ENCODE measurements around the gene CPB2.

CPB2 gene

GRCh38 chr13:46100191-46100815 lies 4.5 kb downstream of the CPB2 start:
- DNase-seq (ENCODE audit: low spot score): no peak

- no peak for DNase-seq (ENCODE audit: low spot score)
Measured at GRCh38 chr13:46097663-46098062, 7.2 kb downstream of the CPB2 start.

DNA sequence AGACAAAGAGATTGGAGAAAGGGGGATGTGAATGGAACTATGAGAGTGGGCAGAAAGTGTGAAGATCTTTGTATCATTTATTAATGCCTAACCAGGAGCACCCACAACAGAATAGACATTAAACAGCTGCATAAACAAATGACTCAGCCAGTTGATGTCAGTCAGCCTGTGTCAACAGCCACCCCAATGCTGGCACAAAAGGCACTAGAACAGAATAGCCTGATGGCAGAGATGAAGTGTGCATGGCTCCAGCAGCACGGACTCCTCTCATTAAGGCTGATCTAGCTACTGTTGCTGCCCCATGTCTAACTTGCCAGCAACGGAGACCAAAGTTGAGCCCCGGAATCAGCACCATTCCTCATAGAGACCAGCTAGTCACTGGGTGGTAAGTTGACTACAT lies 7.8 kb downstream of the CPB2 start:
- no peak for DNase-seq (ENCODE audit: low spot score)

DNA sequence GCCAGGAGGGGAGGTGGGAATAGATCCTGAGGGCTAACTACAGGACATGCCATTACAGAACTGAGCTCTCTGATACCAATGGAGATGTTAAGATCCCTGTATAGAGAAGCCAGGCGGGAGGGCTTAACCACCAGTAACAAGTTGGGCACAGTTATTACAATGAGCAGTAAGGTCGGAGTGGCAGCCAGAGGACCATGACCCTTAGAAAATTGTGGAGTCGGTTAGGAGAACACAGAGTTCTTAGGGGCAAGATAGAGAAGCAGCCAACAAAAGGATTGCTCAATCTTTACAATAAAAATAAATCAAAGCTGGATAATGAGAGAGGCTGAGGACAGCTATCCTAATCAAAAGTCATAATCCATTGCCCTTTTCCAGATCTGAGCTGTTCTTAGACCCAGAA lies 10.4 kb downstream of the CPB2 start:
- no peak for DNase-seq (ENCODE audit: low spot score)

DNA sequence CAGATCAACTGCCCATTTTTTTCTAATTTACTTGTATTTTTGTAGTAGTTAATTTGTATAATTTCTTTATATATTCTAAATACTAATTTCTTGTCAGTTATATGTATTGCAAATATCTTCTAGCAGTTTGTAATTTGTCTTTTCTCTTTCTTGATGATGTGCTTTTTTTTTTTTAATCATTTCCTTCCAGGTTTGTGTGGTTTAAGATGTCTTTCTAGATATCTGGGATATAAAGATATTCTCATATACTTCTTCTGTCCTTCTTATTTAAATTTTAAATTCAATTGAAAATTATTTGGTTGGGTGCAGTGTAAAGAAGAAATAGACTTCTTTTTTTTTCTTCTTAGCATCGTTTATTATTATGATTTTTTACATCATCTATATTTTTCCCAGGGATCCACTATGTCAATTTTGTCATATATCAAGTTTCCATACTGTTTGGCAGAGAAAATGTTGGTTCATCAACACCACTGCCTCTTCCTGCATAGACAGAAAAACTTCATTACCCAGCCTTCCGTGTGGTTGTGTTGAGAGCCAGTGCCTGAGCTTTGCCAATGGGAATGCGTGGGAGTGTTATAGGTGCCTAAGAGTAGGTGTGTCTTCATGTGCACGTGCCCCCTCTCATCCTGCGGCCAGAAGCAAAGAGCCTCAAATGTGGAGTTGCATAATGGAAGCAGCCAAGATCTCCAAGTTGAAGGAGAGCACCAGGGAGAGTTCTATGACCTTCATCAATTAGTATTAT lies 15.8 kb downstream of the CPB2 start:
- no peak for DNase-seq (ENCODE audit: low spot score)

GRCh38 chr13:46087481-46087880 lies 17.4 kb downstream of the CPB2 start:
- DNase-seq (ENCODE audit: low spot score): no peak

- DNase-seq (ENCODE audit: low spot score): no peak
Measured at GRCh38 chr13:46086985-46087384, 17.8 kb downstream of the CPB2 start.

DNA sequence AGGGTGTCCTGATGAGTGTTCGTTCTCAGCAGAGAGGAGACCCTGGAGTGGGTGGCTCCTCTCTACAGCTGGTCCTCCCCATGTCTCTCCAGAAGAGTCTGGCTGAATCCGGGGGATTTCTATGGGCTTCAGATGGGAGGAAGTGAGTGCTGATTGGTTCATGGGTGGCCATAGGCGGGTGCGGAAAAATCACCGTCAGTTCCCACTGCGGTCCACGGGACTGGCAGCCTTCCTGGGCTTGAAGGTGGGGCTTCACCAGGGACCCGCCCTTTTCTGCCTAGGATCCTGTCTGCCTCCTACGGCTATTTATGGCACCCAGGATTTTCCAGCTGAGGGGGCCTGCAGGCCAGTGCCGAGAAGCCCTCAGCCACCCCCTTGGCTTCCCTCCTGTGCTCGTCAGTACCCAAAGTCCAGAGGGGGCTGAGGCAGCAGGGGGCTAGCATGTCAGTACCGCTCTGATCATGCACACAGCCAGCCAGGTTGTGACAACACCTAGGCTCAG lies 18.4 kb downstream of the CPB2 start:
- no peak for DNase-seq (ENCODE audit: low spot score)

DNA sequence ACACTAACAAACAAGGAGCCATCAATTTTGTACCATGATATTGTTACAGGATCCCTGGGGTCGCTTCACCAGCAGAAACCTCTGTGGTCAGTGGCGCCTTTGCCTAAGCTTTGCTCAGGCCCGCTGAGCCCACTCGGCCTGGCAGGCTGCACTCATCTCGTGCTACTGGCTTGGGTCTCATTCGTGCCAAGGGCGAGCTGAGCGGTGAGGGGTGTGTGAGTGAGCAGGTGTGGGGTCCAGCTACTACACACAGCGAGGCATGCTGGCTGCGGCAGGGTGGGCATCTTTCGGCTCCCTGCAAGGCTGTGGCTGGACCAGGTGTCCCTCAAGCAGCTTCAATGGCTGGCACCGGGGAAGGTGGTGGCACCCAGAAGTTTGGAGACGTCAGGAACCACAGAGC lies 19.1 kb downstream of the CPB2 start:
- DNase-seq (ENCODE audit: low spot score): no peak

DNA sequence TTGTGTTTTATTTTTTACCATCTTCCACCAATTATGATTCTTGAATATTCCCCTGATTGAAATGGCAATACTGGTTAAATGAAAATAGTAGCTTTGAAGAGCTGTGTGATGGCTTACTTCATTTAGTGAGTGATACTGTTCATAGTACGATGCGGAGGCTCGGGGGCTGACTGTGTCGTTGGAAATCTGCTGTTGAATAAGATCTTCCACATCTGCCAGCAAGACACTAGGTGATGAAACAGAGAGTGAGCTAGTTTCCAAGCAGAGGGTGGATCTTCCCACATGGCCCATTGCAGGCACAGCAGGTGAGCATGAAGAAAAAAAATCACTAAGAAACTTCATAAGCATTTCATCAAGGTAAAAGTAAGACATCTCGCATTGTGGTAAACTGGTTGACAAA lies 22.5 kb downstream of the CPB2 start:
- DNase-seq (ENCODE audit: low spot score): no peak

- no peak for DNase-seq (ENCODE audit: low spot score)
Measured at GRCh38 chr13:46079770-46080169, 25.1 kb downstream of the CPB2 start.

DNA sequence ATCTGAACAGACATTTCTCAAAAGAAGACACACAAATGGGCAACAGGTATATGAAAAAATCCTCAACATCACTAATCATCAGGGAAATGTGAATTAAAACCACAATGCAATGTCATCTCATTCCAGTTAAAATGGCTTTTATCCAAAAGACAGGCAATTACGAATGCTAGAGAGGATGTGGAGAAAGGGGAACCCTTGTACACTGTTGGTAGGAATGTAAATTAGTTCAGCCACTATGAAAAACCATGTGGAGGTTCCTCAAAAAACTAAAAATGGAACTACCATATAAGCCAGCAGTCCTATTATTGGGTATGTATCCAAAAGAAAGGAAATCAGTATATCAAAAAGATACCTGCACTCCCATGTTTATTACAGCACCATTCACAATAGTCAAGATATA lies 27.6 kb downstream of the CPB2 start:
- no peak for DNase-seq (ENCODE audit: low spot score)

DNA sequence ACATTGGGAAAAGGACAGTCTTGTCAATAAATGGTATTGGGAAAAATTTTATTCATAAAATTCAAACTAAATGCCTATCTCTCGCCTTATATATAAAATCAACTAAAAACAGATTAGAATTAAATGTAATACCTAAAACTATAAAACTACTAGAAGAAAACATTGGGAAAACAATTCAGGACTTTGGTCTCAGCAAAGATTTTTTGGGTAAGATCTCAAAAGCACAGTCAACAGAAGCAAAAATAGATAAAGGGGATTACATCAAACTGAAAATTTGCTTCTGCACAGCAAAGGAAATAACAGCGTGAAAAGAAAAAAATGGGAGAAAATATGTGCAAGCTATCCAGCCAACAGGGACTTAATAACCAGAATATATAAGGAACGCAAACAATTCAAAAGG lies 28.0 kb downstream of the CPB2 start:
- DNase-seq (ENCODE audit: low spot score): no peak

- DNase-seq (ENCODE audit: low spot score): no peak
Measured at GRCh38 chr13:46075811-46076210, 29.0 kb downstream of the CPB2 start.

- peak; percentile 23 for DNase-seq (ENCODE audit: low spot score)
Measured at GRCh38 chr13:46071590-46072249, 33.1 kb downstream of the CPB2 start.

GRCh38 chr13:46063292-46063691 lies 41.5 kb downstream of the CPB2 start:
- DNase-seq (ENCODE audit: low spot score): no peak

DNA sequence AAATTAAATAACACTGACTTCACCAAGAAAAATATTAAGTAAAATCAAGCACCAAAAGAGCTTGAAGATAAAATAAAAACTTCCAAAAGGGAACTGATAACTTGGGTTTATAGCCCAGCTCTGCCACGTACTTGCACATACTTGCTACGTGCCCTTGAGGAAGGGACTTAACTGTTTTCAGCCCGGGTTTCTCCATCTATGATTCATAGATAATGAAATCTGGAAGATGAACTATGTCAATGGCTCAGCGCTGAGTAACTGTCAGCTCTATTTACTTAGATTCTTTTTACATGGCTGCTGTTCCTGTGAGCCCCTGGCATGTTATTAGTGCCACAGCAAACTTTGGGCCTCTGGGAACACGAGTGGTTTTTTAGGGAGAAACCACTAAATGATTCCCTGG lies 42.6 kb downstream of the CPB2 start:
- DNase-seq (ENCODE audit: low spot score): no peak

DNA sequence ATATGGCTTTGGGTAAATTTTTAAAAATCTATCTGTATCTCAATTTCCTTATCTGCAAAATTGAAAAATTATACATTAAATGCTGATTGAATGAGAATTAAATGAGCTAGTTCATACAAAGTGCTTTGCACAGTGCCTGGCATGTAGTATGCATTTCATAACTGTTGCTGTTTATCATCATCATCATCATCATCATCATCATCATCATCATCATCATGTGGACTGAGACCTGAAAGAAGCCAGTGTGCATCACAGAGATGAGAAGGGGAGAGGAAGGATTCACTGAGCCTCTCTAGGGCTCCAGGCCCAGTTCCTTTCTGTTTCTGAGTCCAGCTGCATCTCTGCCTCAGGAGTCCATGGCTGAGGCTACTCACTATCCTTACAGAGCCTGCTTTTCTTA lies 45.4 kb downstream of the CPB2 start:
- no peak for DNase-seq (ENCODE audit: low spot score)

- no peak for DNase-seq (ENCODE audit: low spot score)
Measured at GRCh38 chr13:46058268-46058667, 46.6 kb downstream of the CPB2 start.

GRCh38 chr13:46057256-46058015 lies 47.4 kb downstream of the CPB2 start:
- no peak for DNase-seq (ENCODE audit: low spot score)

DNA sequence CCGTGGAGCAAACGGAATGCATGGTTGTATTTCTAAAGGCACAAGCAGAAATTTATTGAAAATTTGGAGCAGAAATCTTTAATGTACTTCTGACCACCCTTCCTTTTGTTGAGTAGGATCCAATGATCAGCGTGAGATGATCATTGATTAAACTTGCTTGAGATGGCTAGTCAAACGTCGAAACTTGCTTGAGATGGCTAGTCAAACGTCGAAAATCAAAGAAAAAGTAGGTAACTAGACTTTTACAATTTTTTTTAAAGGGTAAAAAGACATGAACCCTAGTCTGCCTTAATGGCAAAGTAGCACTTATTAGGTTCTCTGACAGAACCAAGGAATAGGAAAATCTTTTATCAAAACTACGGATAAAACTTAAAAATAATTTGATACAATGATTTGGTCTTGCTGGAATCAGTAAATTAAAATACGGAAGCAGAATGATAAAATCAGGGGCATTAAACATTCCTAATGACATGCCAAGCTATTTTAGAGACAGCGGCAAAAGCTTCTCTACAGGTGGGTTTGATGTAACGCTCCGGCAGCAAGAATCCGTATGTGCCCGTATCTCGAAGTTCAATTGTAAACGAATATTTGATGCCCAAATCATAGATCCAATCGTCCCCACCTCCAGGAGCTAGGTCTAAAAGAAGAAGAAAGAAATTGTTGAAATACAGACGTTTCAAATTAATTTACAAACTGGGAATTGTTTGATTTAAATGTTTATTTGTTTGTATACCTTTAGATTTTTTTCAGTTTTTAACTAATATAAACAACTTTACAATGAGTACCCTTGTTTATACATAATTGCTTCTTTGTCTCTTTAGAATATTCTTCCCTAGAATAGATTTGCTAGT lies 51.4 kb downstream of the CPB2 start:
- DNase-seq (ENCODE audit: low spot score): no peak
